LNCAP (cell line): ENCODE measurements around the gene EXOC6B.

Experiments
- CTCF ChIP-seq: fragments of 450-650 bp; IDR thresholded peaks from 2 replicates; pipeline ENCODE4 v1.5.1; 2017; ENCODE audit warnings: mild to moderate bottlenecking

EXOC6B gene

DNA sequence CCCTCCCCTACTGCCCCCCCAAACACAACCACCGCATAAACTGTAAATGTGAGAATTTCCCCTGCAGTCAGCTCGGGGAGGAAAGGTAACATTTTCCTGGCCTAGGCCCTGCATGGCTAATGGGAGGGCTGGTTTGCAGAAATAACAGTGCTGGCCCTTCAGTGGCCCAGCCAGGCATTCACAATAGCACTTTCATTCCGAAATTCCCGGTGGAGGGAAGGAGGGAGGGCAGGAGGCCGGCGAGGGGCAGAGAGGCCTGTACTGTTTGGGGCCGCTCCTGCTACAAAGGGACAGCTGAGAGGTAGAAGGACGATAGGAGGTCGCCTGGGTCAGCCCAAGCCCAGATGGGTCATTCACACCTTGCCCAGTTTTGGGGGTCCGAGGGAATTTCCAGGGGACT is 689.5 kb downstream of the EXOC6B start:
- TF ChIP-seq CTCF, result no peak

DNA sequence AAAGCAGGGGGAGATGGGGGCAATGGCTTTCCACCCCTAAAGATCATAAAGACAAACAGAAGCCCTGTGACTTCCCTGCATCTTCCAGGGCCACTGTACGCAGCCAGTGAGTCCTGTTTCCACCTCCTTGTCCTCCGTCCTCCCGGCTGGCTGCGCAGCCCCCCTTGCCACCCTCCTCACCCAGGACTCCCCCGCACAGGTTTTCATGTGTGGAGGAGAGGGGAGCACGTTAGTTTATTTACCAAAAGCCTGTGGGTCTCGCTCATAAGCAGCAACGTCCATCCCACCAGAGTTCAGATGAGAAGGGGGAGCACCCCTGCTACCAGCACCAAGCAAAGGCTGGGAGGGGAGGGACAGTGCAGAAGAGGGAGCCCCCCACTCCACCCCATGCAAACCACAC is 689.9 kb downstream of the EXOC6B start:
- TF ChIP-seq CTCF, result no peak

DNA sequence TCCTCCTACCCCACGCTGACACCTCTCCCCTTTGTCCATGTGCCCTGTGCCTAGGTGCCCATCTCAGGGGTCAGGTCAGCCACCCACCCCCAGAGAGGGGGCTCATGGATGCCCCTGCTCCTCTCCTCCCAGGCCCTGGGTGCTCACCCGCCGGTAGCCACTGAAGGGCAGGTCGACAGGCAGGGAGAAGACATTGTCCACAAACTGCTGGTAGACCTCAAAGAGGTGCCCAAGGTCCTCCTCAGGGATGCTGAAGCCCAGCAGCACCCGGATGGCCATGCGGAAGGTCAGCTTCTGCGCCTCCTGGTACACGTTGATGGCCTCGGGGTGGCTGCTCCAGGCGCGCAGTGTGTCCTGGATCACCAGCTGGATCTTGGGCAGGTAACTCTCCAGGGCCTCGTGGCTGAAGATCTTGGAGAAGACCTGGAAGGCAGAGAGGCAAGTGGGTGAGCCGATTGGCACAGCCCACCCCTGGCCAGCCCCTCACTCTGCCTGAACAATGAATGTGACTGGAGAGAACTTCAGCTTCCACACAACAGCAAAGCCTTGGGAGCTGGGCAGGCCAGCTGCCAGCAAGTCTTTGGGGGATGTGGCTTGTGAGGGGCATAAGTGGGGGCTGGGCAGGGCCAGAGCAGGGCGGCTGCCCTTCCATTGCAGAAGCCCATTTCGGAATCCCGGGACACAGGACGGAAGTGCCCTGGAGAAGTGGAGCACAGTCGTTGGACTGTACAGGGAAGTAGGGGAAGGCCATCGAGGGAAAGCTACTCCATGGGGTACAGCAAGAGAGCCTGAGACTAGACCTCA is 690.6 kb downstream of the EXOC6B start:
- TF ChIP-seq CTCF, result no peak

DNA sequence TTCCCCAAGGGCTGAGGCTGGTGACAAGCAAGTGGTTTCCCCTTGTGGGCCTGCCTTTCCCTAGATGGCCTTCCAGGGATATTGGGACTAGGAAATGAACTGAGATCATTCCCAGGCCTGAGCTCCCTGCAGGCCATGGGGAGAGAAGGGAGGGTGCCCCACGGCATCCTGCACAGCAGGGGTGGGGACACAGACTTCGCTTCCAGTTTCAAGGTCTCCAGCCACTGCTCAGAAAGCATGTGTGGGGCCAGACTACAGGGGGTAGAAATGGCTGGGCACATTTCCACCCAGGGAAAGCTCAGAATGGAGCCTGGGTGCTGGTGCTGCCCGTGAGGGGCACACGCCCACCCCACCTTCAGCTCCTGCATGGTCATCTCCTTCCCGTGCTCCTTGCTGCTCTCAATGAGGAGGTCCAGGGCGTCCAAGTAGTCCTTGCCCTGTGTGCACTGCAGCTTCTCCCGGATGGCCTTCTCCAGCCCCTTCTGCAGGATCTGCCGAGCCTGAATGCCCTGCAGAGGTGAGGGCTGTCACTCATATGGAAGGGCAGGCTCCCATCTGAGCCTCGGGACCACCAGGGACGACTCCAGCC is 691.3 kb downstream of the EXOC6B start:
- no peak for TF ChIP-seq CTCF

GRCh38 chr2:72133721-72134407 is 692.0 kb downstream of the EXOC6B start:
- no peak for TF ChIP-seq CTCF

DNA sequence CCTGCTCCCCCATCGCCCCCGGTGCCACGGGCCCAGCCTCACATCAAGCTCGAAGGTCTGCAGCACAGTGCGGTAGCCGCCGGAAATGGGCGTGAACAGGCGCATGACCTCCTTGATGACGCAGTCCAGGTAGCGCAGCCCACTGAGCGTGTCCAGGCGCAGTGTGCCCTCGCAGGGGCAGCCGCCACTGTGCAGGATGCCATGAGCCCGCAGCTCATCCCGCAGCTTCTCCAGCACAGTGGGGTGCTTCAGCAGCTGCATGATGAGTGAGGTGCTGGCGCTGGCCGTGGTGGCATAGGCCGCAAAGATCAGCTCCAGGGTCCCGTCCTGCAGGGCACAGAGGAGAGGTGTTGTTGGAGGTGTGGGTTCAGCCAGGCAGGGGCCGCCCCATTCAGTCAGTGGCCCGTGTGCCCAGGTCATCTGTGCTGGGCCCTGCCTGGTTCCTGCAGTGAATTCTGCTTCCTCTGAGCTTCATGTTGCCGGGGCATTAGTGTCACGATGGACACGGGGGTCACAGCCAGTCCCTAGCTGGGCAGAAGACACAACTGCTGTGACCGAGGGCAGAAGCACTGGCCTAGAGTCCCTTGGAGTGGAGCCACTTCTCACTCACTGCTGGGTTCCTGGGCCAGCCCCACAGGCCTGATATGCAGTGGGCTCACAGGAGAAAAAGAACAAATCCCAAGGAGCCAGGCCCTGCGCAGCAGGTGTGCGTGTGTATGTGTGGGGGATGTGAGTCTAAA is 692.7 kb downstream of the EXOC6B start:
- TF ChIP-seq CTCF, result no peak
